ENCODE data around the gene TSPAN8. TPM values are rescaled to one million over a fixed set of nuclear protein-coding genes. Genes with fewer than 3 reads are reported as not detected.

TSPAN8 gene
- total RNA-seq (not detected), polyA plus RNA-seq (not detected)

DNA sequence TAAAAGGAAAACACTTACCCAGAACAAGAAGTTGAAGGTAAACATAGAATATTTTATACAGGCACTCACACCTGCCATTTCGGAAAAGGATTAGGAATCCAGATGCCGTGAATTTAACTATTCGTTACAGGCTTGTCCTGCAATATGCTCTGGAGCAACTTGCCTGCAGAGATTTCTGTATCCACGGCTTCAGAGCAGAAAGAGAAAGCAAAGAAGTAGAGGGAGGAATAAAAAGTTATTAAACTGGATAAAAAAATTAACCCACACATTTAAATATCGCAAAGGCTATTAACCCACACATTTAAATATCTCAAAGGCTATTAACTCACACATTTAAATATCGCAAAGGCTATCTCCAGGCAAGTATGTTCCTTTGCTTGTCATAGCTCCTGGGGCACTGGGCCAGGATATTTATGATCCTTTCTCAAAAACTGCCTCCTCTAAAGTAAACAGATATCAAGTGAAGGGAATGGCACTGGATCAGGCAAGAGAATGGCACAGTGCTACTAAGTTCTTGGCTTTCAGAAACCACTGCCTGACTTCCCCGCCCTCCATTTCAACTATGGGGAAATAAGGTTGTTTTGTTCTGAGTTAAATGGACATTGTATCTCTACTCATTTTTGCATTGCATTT, at the start of gene TSPAN8:
TSPAN8 (minus strand) TSS at position 399 of the 633 bp plus-strand sequence; CDS start at position 78, 321 bp downstream.
- H3K27me3 ChIP-seq (ENCODE audit: insufficient read depth, low read length): no peaks in the 10 kb centered on the region

DNA sequence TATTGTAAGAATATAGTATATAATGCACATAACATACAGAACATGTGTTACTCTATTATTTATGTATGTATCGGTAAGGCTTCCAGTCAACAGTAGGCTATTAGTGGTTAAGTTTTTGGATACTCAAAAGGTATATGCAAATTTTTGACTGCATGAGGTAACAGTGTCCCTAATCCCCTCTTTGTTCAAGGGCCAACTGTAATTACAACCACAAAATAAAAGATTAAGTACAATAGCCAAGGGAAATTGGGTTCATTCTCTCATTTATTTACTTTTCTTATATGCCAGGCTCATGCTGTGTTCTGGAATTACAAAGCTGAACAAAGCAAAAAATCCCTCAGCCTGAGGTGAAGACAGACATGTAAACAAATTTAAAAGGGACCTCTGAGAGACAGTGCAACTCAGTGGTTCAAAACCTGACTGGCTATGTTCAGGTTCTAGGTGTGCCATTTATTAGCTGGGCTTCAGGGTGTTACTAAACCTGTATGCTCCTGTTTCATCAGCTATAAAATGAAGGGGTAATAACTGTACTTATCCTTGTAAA, 43.4 kb upstream of the TSPAN8 start:
- intact Hi-C loops (cut with micrococcal nuclease): no loop called here
- Histone ChIP-seq H3K27me3 (ENCODE audit: insufficient read depth, low read length) (no peaks in the 10 kb centered on the region), H3K4me1 (ENCODE audit: insufficient read depth, low read length) (no peaks in the 10 kb centered on the region), H3K27ac (ENCODE audit: low read depth, low read length) (no peak overlapping the region), H3K9me3 (ENCODE audit: control insufficient read depth in 1 of 2, low read length in 2 of 2) (no peaks in the 10 kb centered on the region), H3K4me3 (ENCODE audit: low read length in 2 of 2) (no peak overlapping the region), H3K36me3 (ENCODE audit: insufficient read depth, low read length) (no peaks in the 10 kb centered on the region)
- DNase-seq: no peak
- ChIA-PET CTCF (ENCODE audit: partially characterized antibody) (no interaction called here), POLR2A (ENCODE audit: partially characterized antibody) (no interaction called here)
- no peak overlapping the region for H3K4me3 Mint-ChIP-seq
- H3K36me3 Mint-ChIP-seq: no peaks in the 10 kb centered on the region
- H3K9me3 Mint-ChIP-seq: peaks cover 0 to 4% (median under 1%) of the 10 kb centered on the region in 8 donors
- no peak overlapping the region for H3K27ac Mint-ChIP-seq
- H3K27me3 Mint-ChIP-seq: no peaks in the 10 kb centered on the region
- H3K4me1 Mint-ChIP-seq: no peaks in the 10 kb centered on the region

More for the DNA sequence above, at the start of gene TSPAN8:
- Mint-ChIP-seq H3K27ac (no peak within 1 kb of the TSS), H3K9me3 (peaks cover 0 to 8% (median 3%) of the 10 kb centered on the region in 8 donors), H3K36me3 (no peaks in the 10 kb centered on the region), H3K4me3 (no peak within 1 kb of the TSS), H3K4me1 (no peaks in the 10 kb centered on the region), H3K27me3 (peaks cover 0 to 2% of the 10 kb centered on the region in 2 donors)
- Histone ChIP-seq H3K9me3 (ENCODE audit: control insufficient read depth in 1 of 2, low read length in 2 of 2) (no peaks in the 10 kb centered on the region), H3K36me3 (ENCODE audit: insufficient read depth, low read length) (no peaks in the 10 kb centered on the region), H3K4me1 (ENCODE audit: insufficient read depth, low read length) (no peaks in the 10 kb centered on the region), H3K4me3 (ENCODE audit: low read length in 2 of 2) (no peak within 1 kb of the TSS), H3K27ac (ENCODE audit: low read depth, low read length) (no peak within 1 kb of the TSS)
- POLR2A ChIA-PET (ENCODE audit: partially characterized antibody): no interaction called here
- no peak for DNase-seq
- intact Hi-C loops (cut with micrococcal nuclease): no loop called here
- CTCF ChIA-PET (ENCODE audit: partially characterized antibody): no interaction called here

DNA sequence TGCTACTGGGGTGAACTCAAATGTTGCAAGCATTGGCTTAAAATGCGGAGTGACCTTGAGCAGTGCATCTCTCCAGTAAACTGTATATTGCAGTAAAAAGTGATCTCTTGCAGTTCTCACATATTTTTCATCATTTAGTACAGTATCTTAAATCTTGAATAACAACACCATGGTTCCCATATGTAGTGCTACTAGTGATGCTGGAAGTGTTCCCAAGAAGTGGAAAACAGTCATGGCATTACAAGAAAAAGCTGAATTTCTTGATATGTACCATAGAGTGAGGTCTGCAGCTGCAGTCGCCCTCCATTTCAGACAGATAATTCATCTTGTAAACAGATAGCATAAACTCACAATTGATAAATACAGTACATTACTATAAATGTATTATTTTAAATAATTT, 42.9 kb upstream of the TSPAN8 start:
- POLR2A ChIA-PET (ENCODE audit: partially characterized antibody): no interaction called here
- H3K4me1 Mint-ChIP-seq: no peaks in the 10 kb centered on the region

GRCh38 chr12:71197460-71197859, 39.7 kb upstream of the TSPAN8 start:
- H3K4me1 ChIP-seq (ENCODE audit: insufficient read depth, low read length): no peaks in the 10 kb centered on the region
- H3K4me3 Mint-ChIP-seq: no peak overlapping the region
- no peaks in the 10 kb centered on the region for H3K36me3 Mint-ChIP-seq
- H3K36me3 ChIP-seq (ENCODE audit: insufficient read depth, low read length): no peaks in the 10 kb centered on the region
- ChIA-PET CTCF (ENCODE audit: partially characterized antibody) (no interaction called here), POLR2A (ENCODE audit: partially characterized antibody) (no interaction called here)
- no peaks in the 10 kb centered on the region for H3K9me3 ChIP-seq (ENCODE audit: control insufficient read depth in 1 of 2, low read length in 2 of 2)
- no peak overlapping the region for H3K4me3 ChIP-seq (ENCODE audit: low read length in 2 of 2)
- H3K27ac ChIP-seq (ENCODE audit: low read depth, low read length): no peak overlapping the region
- H3K27ac Mint-ChIP-seq: no peak overlapping the region
- no peaks in the 10 kb centered on the region for H3K4me1 Mint-ChIP-seq
- intact Hi-C loops (cut with micrococcal nuclease): no loop called here
- DNase-seq: no peak
- peaks cover 0 to 4% (median 0%) of the 10 kb centered on the region in 8 donors for H3K9me3 Mint-ChIP-seq
- no peaks in the 10 kb centered on the region for H3K27me3 ChIP-seq (ENCODE audit: insufficient read depth, low read length)
- H3K27me3 Mint-ChIP-seq: no peaks in the 10 kb centered on the region

More for the DNA sequence above, 42.9 kb upstream of the TSPAN8 start:
- Histone ChIP-seq H3K4me3 (ENCODE audit: low read length in 2 of 2) (no peak overlapping the region), H3K27ac (ENCODE audit: low read depth, low read length) (no peak overlapping the region), H3K4me1 (ENCODE audit: insufficient read depth, low read length) (no peaks in the 10 kb centered on the region), H3K36me3 (ENCODE audit: insufficient read depth, low read length) (no peaks in the 10 kb centered on the region), H3K9me3 (ENCODE audit: control insufficient read depth in 1 of 2, low read length in 2 of 2) (no peaks in the 10 kb centered on the region), H3K27me3 (ENCODE audit: insufficient read depth, low read length) (no peaks in the 10 kb centered on the region)
- no peaks in the 10 kb centered on the region for H3K36me3 Mint-ChIP-seq
- H3K27ac Mint-ChIP-seq: no peak overlapping the region
- no peak for DNase-seq
- CTCF ChIA-PET (ENCODE audit: partially characterized antibody): no interaction called here
- no peaks in the 10 kb centered on the region for H3K27me3 Mint-ChIP-seq
- no peak overlapping the region for H3K4me3 Mint-ChIP-seq
- intact Hi-C loops (cut with micrococcal nuclease): no loop called here
- peaks cover 0 to 4% (median under 1%) of the 10 kb centered on the region in 8 donors for H3K9me3 Mint-ChIP-seq

DNA sequence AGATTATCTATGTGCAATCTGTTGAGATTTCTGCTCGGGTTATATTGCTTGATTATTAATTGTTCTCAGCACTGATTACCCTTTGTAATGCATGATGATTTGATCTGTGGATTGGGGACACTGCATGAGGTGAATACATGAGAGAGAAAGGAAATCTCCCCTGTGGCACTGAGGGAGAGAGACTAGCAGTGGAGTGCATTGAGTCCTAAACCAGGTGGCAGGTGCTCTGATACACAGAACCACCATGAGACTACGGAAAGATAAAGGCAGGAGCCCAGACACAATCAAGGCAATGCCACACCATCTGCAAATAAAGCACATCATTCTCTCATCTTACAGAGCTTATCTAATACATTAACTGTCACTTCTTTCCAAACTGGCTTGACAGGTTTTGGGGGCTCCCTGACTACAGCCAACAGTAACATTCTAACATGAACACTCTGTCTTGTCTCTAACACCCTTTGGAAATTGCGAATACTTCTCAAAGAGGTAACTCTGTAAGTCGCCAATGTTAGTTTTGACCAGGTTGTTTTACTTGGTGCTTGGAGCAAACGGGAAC, 37.6 kb upstream of the TSPAN8 start:
- Histone ChIP-seq H3K9me3 (ENCODE audit: control insufficient read depth in 1 of 2, low read length in 2 of 2) (no peaks in the 10 kb centered on the region), H3K27ac (ENCODE audit: low read depth, low read length) (no peak overlapping the region), H3K4me1 (ENCODE audit: insufficient read depth, low read length) (no peaks in the 10 kb centered on the region), H3K4me3 (ENCODE audit: low read length in 2 of 2) (no peak overlapping the region), H3K36me3 (ENCODE audit: insufficient read depth, low read length) (no peaks in the 10 kb centered on the region), H3K27me3 (ENCODE audit: insufficient read depth, low read length) (no peaks in the 10 kb centered on the region)
- no peaks in the 10 kb centered on the region for H3K4me1 Mint-ChIP-seq
- ChIA-PET CTCF (ENCODE audit: partially characterized antibody) (no interaction called here), POLR2A (ENCODE audit: partially characterized antibody) (no interaction called here)
- intact Hi-C loops (cut with micrococcal nuclease): no loop called here
- no peak overlapping the region for H3K4me3 Mint-ChIP-seq
- H3K27ac Mint-ChIP-seq: no peak overlapping the region
- no peak for DNase-seq
- no peaks in the 10 kb centered on the region for H3K27me3 Mint-ChIP-seq
- peaks cover 0 to 4% (median 0%) of the 10 kb centered on the region in 8 donors for H3K9me3 Mint-ChIP-seq
- no peaks in the 10 kb centered on the region for H3K36me3 Mint-ChIP-seq

DNA sequence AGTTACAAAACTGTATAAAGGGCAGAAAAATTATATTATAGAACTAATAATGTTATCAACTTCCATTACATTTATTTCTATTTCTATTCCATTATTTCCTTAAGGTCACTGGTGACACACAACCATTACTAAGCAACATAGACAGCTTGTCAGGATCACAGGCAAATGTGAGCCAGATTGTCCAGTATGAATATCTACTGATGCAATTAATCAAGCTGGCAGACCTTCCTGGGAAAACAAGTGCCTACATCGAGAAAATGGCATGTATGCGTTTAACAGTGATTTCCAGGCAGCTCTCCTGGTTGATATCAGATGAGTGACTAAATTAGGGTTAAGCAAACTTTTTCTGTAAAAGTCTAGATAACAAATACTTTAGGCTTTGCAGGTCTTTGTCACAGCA, 36.9 kb upstream of the TSPAN8 start:
- no peak for DNase-seq
- Histone ChIP-seq H3K4me3 (ENCODE audit: low read length in 2 of 2) (no peak overlapping the region), H3K4me1 (ENCODE audit: insufficient read depth, low read length) (no peaks in the 10 kb centered on the region), H3K36me3 (ENCODE audit: insufficient read depth, low read length) (no peaks in the 10 kb centered on the region), H3K27me3 (ENCODE audit: insufficient read depth, low read length) (no peaks in the 10 kb centered on the region), H3K9me3 (ENCODE audit: control insufficient read depth in 1 of 2, low read length in 2 of 2) (no peaks in the 10 kb centered on the region), H3K27ac (ENCODE audit: low read depth, low read length) (no peak overlapping the region)
- H3K27ac Mint-ChIP-seq: no peak overlapping the region
- POLR2A ChIA-PET (ENCODE audit: partially characterized antibody): no interaction called here
- H3K4me1 Mint-ChIP-seq: no peaks in the 10 kb centered on the region
- CTCF ChIA-PET (ENCODE audit: partially characterized antibody): no interaction called here
- no peaks in the 10 kb centered on the region for H3K27me3 Mint-ChIP-seq
- H3K36me3 Mint-ChIP-seq: no peaks in the 10 kb centered on the region
- intact Hi-C loops (cut with micrococcal nuclease): no loop called here
- H3K4me3 Mint-ChIP-seq: no peak overlapping the region
- H3K9me3 Mint-ChIP-seq: peaks cover 0 to 4% (median 0%) of the 10 kb centered on the region in 8 donors

- Histone ChIP-seq H3K9me3 (ENCODE audit: control insufficient read depth in 1 of 2, low read length in 2 of 2) (no peaks in the 10 kb centered on the region), H3K36me3 (ENCODE audit: insufficient read depth, low read length) (no peaks in the 10 kb centered on the region), H3K27ac (ENCODE audit: low read depth, low read length) (no peak overlapping the region), H3K27me3 (ENCODE audit: insufficient read depth, low read length) (no peaks in the 10 kb centered on the region), H3K4me1 (ENCODE audit: insufficient read depth, low read length) (no peaks in the 10 kb centered on the region), H3K4me3 (ENCODE audit: low read length in 2 of 2) (no peak overlapping the region)
- Mint-ChIP-seq H3K36me3 (no peaks in the 10 kb centered on the region), H3K27me3 (no peaks in the 10 kb centered on the region), H3K9me3 (no peaks in the 10 kb centered on the region), H3K27ac (no peak overlapping the region), H3K4me3 (no peak overlapping the region), H3K4me1 (no peaks in the 10 kb centered on the region)
- ChIA-PET POLR2A (ENCODE audit: partially characterized antibody) (no interaction called here), CTCF (ENCODE audit: partially characterized antibody) (no interaction called here)
- no peak for DNase-seq
- intact Hi-C loops (cut with micrococcal nuclease): no loop called here
Measured at GRCh38 chr12:71193041-71193440, 35.2 kb upstream of the TSPAN8 start.

Data from CD4-positive, alpha-beta memory T cell (primary cell).